Fibroblast of villous mesenchyme (primary cell): ENCODE results near the gene PDE1A. TPM values are rescaled to one million over a fixed set of nuclear protein-coding genes. Genes with fewer than 3 reads are reported as not detected.

Experiments used
- DNase-seq: peaks from one replicate; pipeline ENCODE4 v3.0.0-alpha.2; 2010; ENCODE audit warnings: low read depth
- H3K4me3 ChIP-seq: 2 replicates; pipeline ENCODE4 v1.5.1; 2011; ENCODE audit warnings: low read depth, mild to moderate bottlenecking, low read length
- total RNA-seq: library from RNA; depleted of rRNA; stranded (reverse); fragments of >200 nt; gene quantifications from 2 replicates; pipeline ENCODE4 v1.2.3, GENCODE V29; 2012
- TF ChIP-seq, protein P1 (sequence below): IDR thresholded peaks from 2 replicates; pipeline ENCODE4 v1.5.1; 2012; ENCODE audit warnings: low read depth, mild to moderate bottlenecking, low read length; ENCODE audit not compliant: insufficient read depth

Gene PDE1A
- total RNA-seq, 1 donor = 1.7 TPM

DNA sequence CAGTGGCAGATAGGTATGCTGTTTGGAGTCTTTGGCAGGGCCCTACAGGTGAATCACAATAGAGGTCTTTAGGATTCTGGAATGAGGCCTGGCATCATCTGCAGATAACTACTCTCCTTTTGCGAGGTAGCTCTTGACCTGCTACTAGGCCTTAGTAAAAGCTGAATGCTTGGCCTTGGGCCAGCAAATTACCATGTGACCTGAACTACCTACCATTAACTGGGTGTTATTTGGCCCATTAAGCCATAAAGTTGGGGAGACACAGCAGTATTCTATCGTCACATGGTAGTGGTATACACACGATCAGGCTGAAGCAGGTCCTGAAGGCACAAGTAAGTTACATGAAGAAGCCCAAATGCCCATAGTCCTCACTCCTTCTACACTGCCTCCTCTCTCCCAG lies 263.0 kb downstream of the PDE1A start:
- TF ChIP-seq, protein P1, sequence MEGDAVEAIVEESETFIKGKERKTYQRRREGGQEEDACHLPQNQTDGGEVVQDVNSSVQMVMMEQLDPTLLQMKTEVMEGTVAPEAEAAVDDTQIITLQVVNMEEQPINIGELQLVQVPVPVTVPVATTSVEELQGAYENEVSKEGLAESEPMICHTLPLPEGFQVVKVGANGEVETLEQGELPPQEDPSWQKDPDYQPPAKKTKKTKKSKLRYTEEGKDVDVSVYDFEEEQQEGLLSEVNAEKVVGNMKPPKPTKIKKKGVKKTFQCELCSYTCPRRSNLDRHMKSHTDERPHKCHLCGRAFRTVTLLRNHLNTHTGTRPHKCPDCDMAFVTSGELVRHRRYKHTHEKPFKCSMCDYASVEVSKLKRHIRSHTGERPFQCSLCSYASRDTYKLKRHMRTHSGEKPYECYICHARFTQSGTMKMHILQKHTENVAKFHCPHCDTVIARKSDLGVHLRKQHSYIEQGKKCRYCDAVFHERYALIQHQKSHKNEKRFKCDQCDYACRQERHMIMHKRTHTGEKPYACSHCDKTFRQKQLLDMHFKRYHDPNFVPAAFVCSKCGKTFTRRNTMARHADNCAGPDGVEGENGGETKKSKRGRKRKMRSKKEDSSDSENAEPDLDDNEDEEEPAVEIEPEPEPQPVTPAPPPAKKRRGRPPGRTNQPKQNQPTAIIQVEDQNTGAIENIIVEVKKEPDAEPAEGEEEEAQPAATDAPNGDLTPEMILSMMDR = no peak
- no peak overlapping the region for H3K4me3 ChIP-seq
- no peak for DNase-seq

DNA sequence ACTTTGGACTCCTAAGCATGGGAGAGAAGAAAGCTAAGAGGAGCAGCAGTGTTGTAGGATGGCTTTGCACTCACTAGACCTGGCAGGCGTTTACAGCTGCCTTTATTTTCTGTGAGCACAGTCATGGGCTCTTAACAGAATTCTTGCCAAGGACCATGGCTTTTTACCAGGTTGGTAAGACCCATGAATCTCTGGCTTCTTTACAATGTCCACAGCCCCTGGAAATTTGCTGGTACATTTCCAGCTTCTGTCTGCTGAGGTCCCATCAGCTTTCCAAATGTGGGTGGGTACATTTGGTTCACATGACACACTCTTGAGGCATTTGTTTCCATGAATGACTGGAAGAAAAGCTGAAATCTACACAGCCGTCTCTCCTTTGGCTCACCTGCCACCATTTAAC lies 278.5 kb downstream of the PDE1A start:
- no peak for DNase-seq
- no peak overlapping the region for H3K4me3 ChIP-seq
- TF ChIP-seq, protein P1 = no peak

DNA sequence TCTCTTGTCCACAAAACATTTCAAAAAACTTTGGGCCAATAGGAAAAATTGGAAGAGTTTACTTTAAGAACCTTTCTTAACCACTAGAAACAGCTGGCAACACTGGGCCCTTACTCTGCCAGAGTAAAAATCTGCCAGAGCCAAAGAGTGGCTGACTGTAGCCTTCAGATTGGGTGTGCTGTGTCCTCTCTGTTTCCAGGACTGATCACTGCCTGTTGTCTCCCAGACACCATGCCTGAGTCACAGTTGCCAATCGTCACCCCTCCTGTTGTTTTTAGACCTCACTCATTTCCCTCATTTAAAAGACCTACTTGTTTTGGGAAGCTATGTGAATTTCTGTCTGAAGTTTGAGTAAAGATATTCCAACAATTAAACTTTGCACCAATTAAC lies 282.1 kb downstream of the PDE1A start:
- no peak overlapping the region for H3K4me3 ChIP-seq
- TF ChIP-seq, protein P1 = no peak
- no peak for DNase-seq

DNA sequence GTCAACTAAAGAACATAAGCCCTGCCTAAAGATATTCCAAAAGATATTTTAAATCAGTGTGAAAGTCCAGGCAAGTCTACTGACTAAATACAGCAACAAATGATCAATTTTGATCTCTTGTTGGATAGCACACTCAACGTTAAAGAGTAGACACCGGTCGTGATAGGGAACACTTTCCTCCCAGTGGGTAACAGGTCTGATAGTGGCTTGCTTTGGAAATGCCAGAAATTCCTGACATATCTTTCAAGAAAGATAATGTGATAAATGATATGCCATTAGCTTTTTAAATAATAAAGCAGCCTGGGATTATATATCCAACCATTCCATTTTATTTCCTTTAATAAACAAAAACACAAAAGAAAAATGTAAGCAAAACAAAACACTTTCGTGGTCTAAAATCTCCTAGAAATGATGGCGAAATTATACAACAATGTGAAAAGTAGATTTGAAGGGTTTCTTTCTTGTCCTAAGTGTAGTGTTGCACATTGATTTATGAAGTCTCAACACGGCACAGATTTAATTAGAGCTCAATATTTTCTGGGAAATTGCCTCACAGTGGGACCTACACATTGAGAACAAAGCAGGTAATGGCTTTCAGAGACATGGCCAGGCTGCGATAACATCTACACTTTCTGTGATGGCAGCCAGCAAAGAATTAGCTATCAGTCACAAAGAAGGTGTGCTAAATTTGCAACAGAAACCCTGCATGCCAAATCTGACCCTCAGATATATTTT lies 282.6 kb downstream of the PDE1A start:
- TF ChIP-seq, protein P1 = no peak
- H3K4me3 ChIP-seq = no peak overlapping the region
- DNase-seq = no peak

DNA sequence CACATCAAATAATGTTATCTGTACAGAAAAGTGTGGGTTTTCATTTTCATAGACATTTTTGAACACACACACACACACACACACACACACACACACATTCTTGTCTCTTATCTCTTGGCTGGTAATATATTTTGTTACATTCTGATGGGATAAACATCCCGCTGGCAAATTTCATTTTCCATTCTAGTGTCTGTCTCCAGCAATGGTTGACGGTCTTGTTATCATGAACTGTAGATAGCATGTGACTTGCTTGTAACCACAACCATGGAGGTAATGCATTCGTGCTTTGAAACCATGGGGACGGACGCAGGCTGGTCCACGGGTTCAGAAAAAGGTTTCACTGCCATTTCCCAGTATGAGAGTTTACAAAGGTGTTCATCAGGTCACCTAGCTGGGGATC lies 284.8 kb downstream of the PDE1A start:
- TF ChIP-seq, protein P1 = no peak
- DNase-seq = no peak

DNA sequence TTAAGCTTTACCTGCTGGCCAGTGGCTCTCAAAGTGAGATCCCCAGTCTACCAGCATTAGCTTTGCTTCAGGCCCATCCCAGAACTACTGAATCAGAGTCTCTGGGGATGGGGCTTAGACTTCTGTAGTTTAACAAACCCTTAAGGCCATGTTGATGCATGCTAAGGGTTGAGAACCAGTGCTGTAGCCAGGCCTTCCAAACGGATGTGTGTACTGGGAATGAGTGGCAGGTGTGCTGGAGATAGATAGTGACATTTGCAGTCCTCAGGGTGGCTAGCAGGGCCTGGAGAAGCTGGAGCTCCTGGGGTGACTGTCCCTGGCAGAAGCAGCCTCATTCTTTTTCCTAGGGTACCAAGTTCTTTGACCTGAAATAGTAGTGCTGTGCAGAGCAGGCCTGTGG lies 292.6 kb downstream of the PDE1A start:
- H3K4me3 ChIP-seq = no peak overlapping the region
- TF ChIP-seq, protein P1 = no peak
- no peak for DNase-seq

More for the DNA sequence above, 284.8 kb downstream of the PDE1A start:
- H3K4me3 ChIP-seq = no peak overlapping the region
